Neural cell (in vitro differentiated cells): Measurements from ENCODE around the gene INTS13. TPM values are rescaled to one million over a fixed set of nuclear protein-coding genes. Genes with fewer than 3 reads are reported as not detected.
"Not testable (repeated sequence)": the region's sequence is repeated elsewhere in the genome, so short reads cannot be mapped to it uniquely, and the experiment has no call there.

Experiments
- H2AFZ ChIP-seq: fragments of 200-600, 300-800 bp; sonication (generic), shearing (Covaris generic); 2 replicates; pipeline ENCODE4 v1.6.0; 2014; ENCODE audit warnings: low read depth, mild to moderate bottlenecking, antibody characterized with exemption, low read length, moderate library complexity
- H3F3A ChIP-seq: fragments of 200-600 bp; shearing (Covaris generic); 2 replicates; pipeline ENCODE4 v1.6.1; 2016; ENCODE audit warnings: mild to moderate bottlenecking, moderate library complexity, mixed read lengths, antibody characterized with exemption, low read length; ENCODE audit not compliant: insufficient read depth, poor library complexity, severe bottlenecking
- H3K27ac ChIP-seq: fragments of 200-600, 300-800 bp; sonication (generic), shearing (Covaris generic); 2 replicates; pipeline ENCODE4 v1.5.1; 2014; ENCODE audit warnings: mild to moderate bottlenecking, low read length, moderate library complexity
- H3K27me3 ChIP-seq: fragments of 300-800, 200-600 bp; sonication (generic), shearing (Covaris generic); 2 replicates; pipeline ENCODE4 v1.6.0; 2014; ENCODE audit warnings: mild to moderate bottlenecking, low read depth, low read length, moderate library complexity; ENCODE audit not compliant: insufficient read depth
- H3K36me3 ChIP-seq: fragments of 300-800, 200-600 bp; sonication (generic), shearing (Covaris generic); 2 replicates; pipeline ENCODE4 v1.5.1; 2014; ENCODE audit warnings: mild to moderate bottlenecking, antibody characterized with exemption, low read length, moderate library complexity; ENCODE audit not compliant: insufficient read depth
- H3K4me2 ChIP-seq: fragments of 300-800, 200-600 bp; sonication (generic), shearing (Covaris generic); 2 replicates; pipeline ENCODE4 v1.6.0; 2014; ENCODE audit warnings: mild to moderate bottlenecking, low read length
- H3K4me3 ChIP-seq: fragments of 300-800, 200-600 bp; sonication (generic), shearing (Covaris generic); 2 replicates; pipeline ENCODE4 v1.5.1; 2014; ENCODE audit warnings: mild to moderate bottlenecking, low read length, moderate library complexity
- H3K79me2 ChIP-seq: fragments of 200-600 bp; shearing (Covaris generic); replicated peaks from 2 replicates; pipeline ENCODE4 v1.6.0; 2014; ENCODE audit warnings: mild to moderate bottlenecking, low read length, moderate library complexity; ENCODE audit not compliant: insufficient read depth
- H3K9ac ChIP-seq: fragments of 300-800, 200-600 bp; sonication (generic), shearing (Covaris generic); 2 replicates; pipeline ENCODE4 v1.6.1; 2016; ENCODE audit warnings: mild to moderate bottlenecking, low read length, mixed read lengths
- H3K9me2 ChIP-seq: fragments of 200-600 bp; shearing (Covaris generic); 2 replicates; pipeline ENCODE4 v1.6.1; 2016; ENCODE audit warnings: mild to moderate bottlenecking, low read length, mixed read lengths; ENCODE audit not compliant: insufficient read depth
- H3K9me3 ChIP-seq: fragments of 200-600, 300-800 bp; sonication (generic), shearing (Covaris generic); 2 replicates; pipeline ENCODE4 v1.6.1; 2016; ENCODE audit warnings: mild to moderate bottlenecking, mixed run types, low read length, moderate library complexity, mixed read lengths
- H4K20me1 ChIP-seq: fragments of 200-600 bp; shearing (Covaris generic); 2 replicates; pipeline ENCODE4 v1.6.1; 2016; ENCODE audit warnings: mild to moderate bottlenecking, mixed run types; ENCODE audit not compliant: insufficient read depth
- EP300 ChIP-seq: fragments of 450-650 bp; conservative IDR thresholded peaks from 2 replicates; pipeline ENCODE4 v1.6.1; 2014; ENCODE audit warnings: antibody characterized with exemption, mild to moderate bottlenecking, moderate library complexity; ENCODE audit not compliant: poor library complexity, severe bottlenecking
- EZH2 ChIP-seq: fragments of 200-600, 300-800 bp; shearing (Covaris generic), sonication (generic); IDR thresholded peaks from 2 replicates; pipeline ENCODE4 v1.6.1; 2014; ENCODE audit warnings: antibody characterized with exemption, low read length, borderline replicate concordance, mild to moderate bottlenecking; ENCODE audit not compliant: insufficient read depth, poor library complexity, severe bottlenecking
- MXI1 ChIP-seq: fragments of 450-650 bp; conservative IDR thresholded peaks from 2 replicates; pipeline ENCODE4 v1.6.1; 2014; ENCODE audit warnings: antibody characterized with exemption, mild to moderate bottlenecking; ENCODE audit not compliant: poor library complexity, severe bottlenecking
- POLR2AphosphoS5 ChIP-seq: IDR thresholded peaks from 2 replicates; pipeline ENCODE4 v1.6.1; 2012
- RAD21 ChIP-seq: fragments of 450-650 bp; conservative IDR thresholded peaks from 2 replicates; pipeline ENCODE4 v1.6.1; 2014; ENCODE audit warnings: antibody characterized with exemption, mild to moderate bottlenecking, moderate library complexity
- REST ChIP-seq: IDR thresholded peaks from 2 replicates; pipeline ENCODE4 v1.6.1; 2012; ENCODE audit warnings: borderline replicate concordance
- SMC3 ChIP-seq: fragments of 450-650 bp; conservative IDR thresholded peaks from 2 replicates; pipeline ENCODE4 v1.6.1; 2014; ENCODE audit warnings: antibody characterized with exemption, mild to moderate bottlenecking, moderate library complexity; ENCODE audit not compliant: poor library complexity
- TAF1 ChIP-seq: IDR thresholded peaks from 2 replicates; pipeline ENCODE4 v1.6.1; 2012; ENCODE audit warnings: low read depth
- polyA plus RNA-seq: library from polyadenylated mRNA; depleted of rRNA; stranded (reverse); fragments of >200 nt; gene quantifications from 2 replicates; pipeline ENCODE4 v1.2.3, GENCODE V29; 2014
- TF ChIP-seq, protein P1 (sequence below): fragments of 450-650 bp; IDR thresholded peaks from 2 replicates; pipeline ENCODE4 v1.5.1; 2014; ENCODE audit warnings: antibody characterized with exemption, mild to moderate bottlenecking, moderate library complexity; ENCODE audit not compliant: poor library complexity, severe bottlenecking

Gene INTS13
- polyA plus RNA-seq, 1 donor from 2014 or later = 15.3 TPM

- Histone ChIP-seq H3K4me2 (no peak overlapping the region), H3K9me2 (no peaks in the 10 kb centered on the region), H3K4me3 (no peak overlapping the region), H3K36me3 (no peaks in the 10 kb centered on the region), H3K9me3 (no peaks in the 10 kb centered on the region), H3K27me3 (no peaks in the 10 kb centered on the region), H3F3A (no peaks in the 10 kb centered on the region), H3K27ac (no peak overlapping the region), H3K9ac (no peak overlapping the region), H4K20me1 (no peaks in the 10 kb centered on the region), H3K79me2 (no peaks in the 10 kb centered on the region), H2AFZ (no peak overlapping the region)
- TF ChIP-seq RAD21 = no peak
- TF ChIP-seq POLR2AphosphoS5 = no peak
- TF ChIP-seq, protein P1, sequence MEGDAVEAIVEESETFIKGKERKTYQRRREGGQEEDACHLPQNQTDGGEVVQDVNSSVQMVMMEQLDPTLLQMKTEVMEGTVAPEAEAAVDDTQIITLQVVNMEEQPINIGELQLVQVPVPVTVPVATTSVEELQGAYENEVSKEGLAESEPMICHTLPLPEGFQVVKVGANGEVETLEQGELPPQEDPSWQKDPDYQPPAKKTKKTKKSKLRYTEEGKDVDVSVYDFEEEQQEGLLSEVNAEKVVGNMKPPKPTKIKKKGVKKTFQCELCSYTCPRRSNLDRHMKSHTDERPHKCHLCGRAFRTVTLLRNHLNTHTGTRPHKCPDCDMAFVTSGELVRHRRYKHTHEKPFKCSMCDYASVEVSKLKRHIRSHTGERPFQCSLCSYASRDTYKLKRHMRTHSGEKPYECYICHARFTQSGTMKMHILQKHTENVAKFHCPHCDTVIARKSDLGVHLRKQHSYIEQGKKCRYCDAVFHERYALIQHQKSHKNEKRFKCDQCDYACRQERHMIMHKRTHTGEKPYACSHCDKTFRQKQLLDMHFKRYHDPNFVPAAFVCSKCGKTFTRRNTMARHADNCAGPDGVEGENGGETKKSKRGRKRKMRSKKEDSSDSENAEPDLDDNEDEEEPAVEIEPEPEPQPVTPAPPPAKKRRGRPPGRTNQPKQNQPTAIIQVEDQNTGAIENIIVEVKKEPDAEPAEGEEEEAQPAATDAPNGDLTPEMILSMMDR = no peak
- no peak for TF ChIP-seq TAF1
- no peak for TF ChIP-seq EZH2
- no peak for TF ChIP-seq REST
- no peak for TF ChIP-seq MXI1
- no peak for TF ChIP-seq EP300
- TF ChIP-seq SMC3 = no peak
Observed at GRCh38 chr12:26863515-26863914, 74.3 kb downstream of the INTS13 start.

- not testable (repeated sequence) for H3K9me2 ChIP-seq, H3K27me3 ChIP-seq, H3K27ac ChIP-seq, H2AFZ ChIP-seq, H3F3A ChIP-seq, H3K4me3 ChIP-seq, H3K9ac ChIP-seq, H3K9me3 ChIP-seq, H3K36me3 ChIP-seq, H3K79me2 ChIP-seq, H4K20me1 ChIP-seq, H3K4me2 ChIP-seq
Observed at GRCh38 chr12:26862787-26863186, 75.0 kb downstream of the INTS13 start.

DNA sequence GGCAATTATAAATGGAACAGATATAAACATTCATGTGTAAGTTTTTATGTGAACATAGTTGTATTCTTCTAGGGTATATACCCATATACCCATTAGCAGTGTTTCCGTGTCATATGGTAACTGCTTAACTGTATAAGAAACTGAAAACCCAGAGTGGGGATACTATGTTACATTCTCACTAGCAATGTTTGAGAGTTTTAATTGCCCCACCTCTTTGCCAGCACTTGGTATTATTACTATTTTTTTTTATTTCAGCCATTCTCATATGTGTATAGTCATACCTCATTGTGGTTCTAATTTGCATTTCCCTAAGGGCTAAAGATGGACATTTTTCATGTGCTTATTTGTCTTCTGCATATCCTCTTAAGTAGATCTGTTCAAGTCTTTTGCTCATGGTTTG lies 76.1 kb downstream of the INTS13 start:
- Histone ChIP-seq H3K36me3 (no peaks in the 10 kb centered on the region), H4K20me1 (no peaks in the 10 kb centered on the region), H3K9ac (no peak overlapping the region), H3K9me2 (no peaks in the 10 kb centered on the region), H3K79me2 (no peaks in the 10 kb centered on the region), H3K4me3 (no peak overlapping the region), H3K9me3 (no peaks in the 10 kb centered on the region), H3K4me2 (no peak overlapping the region), H2AFZ (no peak overlapping the region), H3F3A (no peaks in the 10 kb centered on the region), H3K27me3 (no peaks in the 10 kb centered on the region), H3K27ac (no peak overlapping the region)
- TF ChIP-seq POLR2AphosphoS5 = no peak
- TF ChIP-seq, protein P1 = no peak
- no peak for TF ChIP-seq EZH2
- no peak for TF ChIP-seq SMC3
- TF ChIP-seq MXI1 = no peak
- no peak for TF ChIP-seq REST
- TF ChIP-seq TAF1 = no peak
- no peak for TF ChIP-seq RAD21
- no peak for TF ChIP-seq EP300
